ENCODE results near the gene LAMA2.

The LAMA2 gene

GRCh38 chr6:128919412-128920180 lies 36.7 kb downstream of the LAMA2 start:
- DNase-seq: no peak

- DNase-seq: no peak
Observed at GRCh38 chr6:128925765-128926164, 42.8 kb downstream of the LAMA2 start.

GRCh38 chr6:128929869-128930268 lies 46.9 kb downstream of the LAMA2 start:
- no peak for DNase-seq

GRCh38 chr6:128930321-128930720 lies 47.4 kb downstream of the LAMA2 start:
- DNase-seq: no peak

GRCh38 chr6:128932061-128932460 lies 49.1 kb downstream of the LAMA2 start:
- DNase-seq: no peak

- no peak for DNase-seq
Observed at GRCh38 chr6:128950864-128951263, 67.9 kb downstream of the LAMA2 start.

- no peak for DNase-seq
Observed at GRCh38 chr6:128952902-128953301, 70.0 kb downstream of the LAMA2 start.

GRCh38 chr6:128954308-128955043 lies 71.5 kb downstream of the LAMA2 start:
- no peak for DNase-seq

- DNase-seq: no peak
Observed at GRCh38 chr6:128963561-128963960, 80.6 kb downstream of the LAMA2 start.

- DNase-seq: no peak
Observed at GRCh38 chr6:128964233-128964755, 81.4 kb downstream of the LAMA2 start.

- no peak for DNase-seq
Observed at GRCh38 chr6:128964771-128965170, 81.8 kb downstream of the LAMA2 start.

GRCh38 chr6:128966934-128967333 lies 84.0 kb downstream of the LAMA2 start:
- no peak for DNase-seq

GRCh38 chr6:128979071-128979470 lies 96.1 kb downstream of the LAMA2 start:
- no peak for DNase-seq

GRCh38 chr6:128981716-128982115 lies 98.8 kb downstream of the LAMA2 start:
- DNase-seq: no peak

- DNase-seq: no peak
Observed at GRCh38 chr6:128990360-128990759, 107.4 kb downstream of the LAMA2 start.

GRCh38 chr6:128990915-128991314 lies 108.0 kb downstream of the LAMA2 start:
- DNase-seq: no peak

- no peak for DNase-seq
Observed at GRCh38 chr6:128993166-128993565, 110.2 kb downstream of the LAMA2 start.

GRCh38 chr6:128997880-128998279 lies 114.9 kb downstream of the LAMA2 start:
- no peak for DNase-seq

GRCh38 chr6:129006724-129007514 lies 124.0 kb downstream of the LAMA2 start:
- no peak for DNase-seq

- no peak for DNase-seq
Observed at GRCh38 chr6:129007701-129008373, 124.9 kb downstream of the LAMA2 start.

GRCh38 chr6:129008591-129008990 lies 125.7 kb downstream of the LAMA2 start:
- DNase-seq: no peak

GRCh38 chr6:129009851-129010250 lies 126.9 kb downstream of the LAMA2 start:
- DNase-seq: no peak

GRCh38 chr6:129014302-129014701 lies 131.4 kb downstream of the LAMA2 start:
- no peak for DNase-seq
